ENCODE data around the gene ACTR2.

DNA sequence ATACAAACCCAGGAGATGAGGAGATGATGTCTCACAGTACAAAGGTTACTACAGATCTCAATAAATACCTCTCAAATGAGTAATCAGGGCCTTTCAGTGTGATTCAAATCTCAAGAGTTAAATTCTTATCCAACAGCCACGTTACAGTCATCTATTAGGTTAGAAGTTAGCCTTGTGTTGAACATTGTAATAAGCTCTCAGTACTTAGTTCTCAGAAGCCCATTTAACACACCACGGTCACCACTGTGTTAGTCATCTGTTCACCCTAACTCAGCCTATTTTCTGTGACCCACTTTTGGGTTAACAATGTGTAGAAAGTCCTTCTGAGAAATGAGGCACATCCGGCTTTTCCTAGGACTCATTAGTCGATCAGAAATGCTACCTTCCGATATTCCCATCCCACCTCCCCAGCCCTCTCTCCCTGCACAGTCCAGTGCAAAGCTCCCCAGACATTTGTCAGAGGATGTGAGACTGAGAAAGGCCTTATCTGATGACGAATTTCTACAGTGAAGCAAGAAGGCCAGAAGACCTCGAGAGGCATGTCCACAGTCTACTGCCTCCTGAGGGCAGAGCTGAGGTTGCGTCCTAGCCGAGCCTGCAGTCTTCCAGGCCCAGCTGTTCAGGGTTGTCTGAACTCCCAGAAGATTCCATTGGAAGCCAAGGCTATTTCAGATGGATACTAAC, 92.6 kb downstream of the ACTR2 start:
- TF ChIP-seq, protein P1, sequence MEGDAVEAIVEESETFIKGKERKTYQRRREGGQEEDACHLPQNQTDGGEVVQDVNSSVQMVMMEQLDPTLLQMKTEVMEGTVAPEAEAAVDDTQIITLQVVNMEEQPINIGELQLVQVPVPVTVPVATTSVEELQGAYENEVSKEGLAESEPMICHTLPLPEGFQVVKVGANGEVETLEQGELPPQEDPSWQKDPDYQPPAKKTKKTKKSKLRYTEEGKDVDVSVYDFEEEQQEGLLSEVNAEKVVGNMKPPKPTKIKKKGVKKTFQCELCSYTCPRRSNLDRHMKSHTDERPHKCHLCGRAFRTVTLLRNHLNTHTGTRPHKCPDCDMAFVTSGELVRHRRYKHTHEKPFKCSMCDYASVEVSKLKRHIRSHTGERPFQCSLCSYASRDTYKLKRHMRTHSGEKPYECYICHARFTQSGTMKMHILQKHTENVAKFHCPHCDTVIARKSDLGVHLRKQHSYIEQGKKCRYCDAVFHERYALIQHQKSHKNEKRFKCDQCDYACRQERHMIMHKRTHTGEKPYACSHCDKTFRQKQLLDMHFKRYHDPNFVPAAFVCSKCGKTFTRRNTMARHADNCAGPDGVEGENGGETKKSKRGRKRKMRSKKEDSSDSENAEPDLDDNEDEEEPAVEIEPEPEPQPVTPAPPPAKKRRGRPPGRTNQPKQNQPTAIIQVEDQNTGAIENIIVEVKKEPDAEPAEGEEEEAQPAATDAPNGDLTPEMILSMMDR (IDR thresholded peaks at IDR 0.05 in 2 of 3, conservative IDR thresholded peaks at IDR 0.05 in 1 of 3; ENCODE audit: borderline replicate concordance in 1 of 3, insufficient read depth in 1 of 3, low read depth in 2 of 3, low read length in 2 of 3) = peak; percentile 7 to 71 (median 65); a peak in 4 of 6 replicates
- TF ChIP-seq JUND (IDR thresholded peaks at IDR 0.05) (peak; percentile 74), POLR2A (IDR thresholded peaks at IDR 0.05; ENCODE audit: borderline replicate concordance, extremely low read depth, insufficient read depth, insufficient read length) (no peak), ZFX (IDR thresholded peaks at IDR 0.05) (no peak)
- TF ChIP-seq, protein P2, sequence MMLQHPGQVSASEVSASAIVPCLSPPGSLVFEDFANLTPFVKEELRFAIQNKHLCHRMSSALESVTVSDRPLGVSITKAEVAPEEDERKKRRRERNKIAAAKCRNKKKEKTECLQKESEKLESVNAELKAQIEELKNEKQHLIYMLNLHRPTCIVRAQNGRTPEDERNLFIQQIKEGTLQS (IDR thresholded peaks at IDR 0.05) = no peak
